Common myeloid progenitor, CD34-positive (primary cell): ENCODE data around the gene DCDC2.
"Not testable (repeated sequence)": the region's sequence is repeated elsewhere in the genome, so short reads cannot be mapped to it uniquely, and the experiment has no call there.

Experiments
- CTCF ChIA-PET: fragments of 350-600 bp; sonication (Branson Sonifier 250); formaldehyde crosslinking; loops from one replicate; lab custom pipeline; 2021; ENCODE audit warnings: antibody characterized with exemption; lab: Charles Lee
- POLR2A ChIA-PET: fragments of 350-600 bp; sonication (Branson Sonifier 250); formaldehyde crosslinking; loops from one replicate; lab custom pipeline; 2021; ENCODE audit warnings: antibody characterized with exemption; lab: Charles Lee
- DNase-seq, 3 donors: peaks; one replicate each; pipeline versions ENCODE4 v3.0.0 to v3.0.0-alpha.2; 2013
- H3K27ac ChIP-seq, 2 experiments: 1 replicate in 1 of 2; 2 replicates in 1 of 2; pipeline ENCODE4 v1.7.0; 2013; ENCODE audit warnings: inconsistent platforms in 2 of 2, low read length in 2 of 2, mild to moderate bottlenecking in 2 of 2, low read depth in 1 of 2, moderate library complexity in 1 of 2; ENCODE audit not compliant: severe bottlenecking in 2 of 2, insufficient read depth in 1 of 2, poor library complexity in 1 of 2
- H3K27me3 ChIP-seq, 5 experiments: replicated peaks in 2 of 5; 1 replicate in 3 of 5; 2 replicates in 2 of 5; pipeline versions ENCODE4 v1.6.1 to v1.7.0; 2013; ENCODE audit warnings: low read length in 4 of 5, mild to moderate bottlenecking in 2 of 5, moderate library complexity in 2 of 5, inconsistent platforms in 1 of 5; ENCODE audit not compliant: insufficient read depth in 5 of 5, control insufficient read depth in 4 of 5
- H3K36me3 ChIP-seq, 4 experiments: 1 replicate in 2 of 4; 2 replicates in 2 of 4; pipeline versions ENCODE4 v1.6.1 to v1.7.0; 2013; ENCODE audit warnings: low read length in 3 of 4, control low read depth in 1 of 4, mild to moderate bottlenecking in 1 of 4; ENCODE audit not compliant: control insufficient read depth in 4 of 4, insufficient read depth in 4 of 4
- H3K4me1 ChIP-seq, 4 experiments: 1 replicate in 3 of 4; 2 replicates in 1 of 4; pipeline versions ENCODE4 v1.6.1 to v1.7.1; 2013; ENCODE audit warnings: low read length in 3 of 4, mild to moderate bottlenecking in 3 of 4, control low read depth in 1 of 4, inconsistent platforms in 1 of 4, moderate library complexity in 1 of 4; ENCODE audit not compliant: control insufficient read depth in 4 of 4, insufficient read depth in 4 of 4; ENCODE audit errors: control extremely low read depth in 1 of 4
- H3K4me3 ChIP-seq, 7 experiments: 1 replicate in 4 of 7; 2 replicates in 3 of 7; pipeline versions ENCODE4 v1.5.1 to v1.7.0; 2013; ENCODE audit warnings: mild to moderate bottlenecking in 7 of 7, low read length in 6 of 7, moderate library complexity in 6 of 7, inconsistent platforms in 2 of 7, low read depth in 2 of 7, control low read depth in 1 of 7; ENCODE audit not compliant: insufficient read depth in 4 of 7, control insufficient read depth in 1 of 7; ENCODE audit errors: extremely low read depth in 1 of 7
- H3K9me3 ChIP-seq, 5 experiments: 1 replicate in 4 of 5; 2 replicates in 1 of 5; pipeline versions ENCODE4 v1.6.1 to v1.7.1; 2013; ENCODE audit warnings: low read length in 4 of 5, mild to moderate bottlenecking in 2 of 5, inconsistent platforms in 1 of 5, low read depth in 1 of 5, moderate library complexity in 1 of 5; ENCODE audit not compliant: control insufficient read depth in 4 of 5, insufficient read depth in 2 of 5; ENCODE audit errors: control extremely low read depth in 1 of 5
- WGBS: methylation state at CpG from one replicate; pipeline ENCODE4 v1.1.5; 2013; ENCODE audit not compliant: insufficient coverage; 5-methylcytosine and 5-hydroxymethylcytosine counted together

DCDC2 gene

DNA sequence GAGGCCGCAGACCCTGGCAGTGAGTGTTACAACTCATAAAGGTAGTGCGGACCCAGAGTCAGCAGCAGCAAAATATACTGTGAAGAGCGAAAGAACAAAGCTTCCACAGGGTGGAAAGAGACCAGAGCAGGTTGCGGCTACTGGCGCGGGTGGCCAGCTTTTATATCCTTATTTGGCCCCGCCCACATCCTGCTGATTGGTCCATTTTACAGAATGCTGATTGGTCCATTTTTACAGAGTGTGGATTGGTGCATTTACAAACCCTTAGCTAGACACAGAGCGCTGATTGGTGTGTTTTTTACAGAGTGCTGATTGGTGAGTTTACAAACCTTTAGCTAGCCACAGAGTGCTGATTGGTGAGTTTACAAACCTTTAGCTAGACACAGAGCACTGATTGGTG is 215.1 kb downstream of the DCDC2 start:
- DNase-seq, H3K9me3 ChIP-seq, POLR2A ChIA-PET, H3K4me1 ChIP-seq, H3K27ac ChIP-seq, CTCF ChIA-PET, H3K27me3 ChIP-seq, H3K36me3 ChIP-seq, H3K4me3 ChIP-seq: not testable (repeated sequence)
- 92% methylated on average over 7 of the region's 8 CpGs for WGBS

DNA sequence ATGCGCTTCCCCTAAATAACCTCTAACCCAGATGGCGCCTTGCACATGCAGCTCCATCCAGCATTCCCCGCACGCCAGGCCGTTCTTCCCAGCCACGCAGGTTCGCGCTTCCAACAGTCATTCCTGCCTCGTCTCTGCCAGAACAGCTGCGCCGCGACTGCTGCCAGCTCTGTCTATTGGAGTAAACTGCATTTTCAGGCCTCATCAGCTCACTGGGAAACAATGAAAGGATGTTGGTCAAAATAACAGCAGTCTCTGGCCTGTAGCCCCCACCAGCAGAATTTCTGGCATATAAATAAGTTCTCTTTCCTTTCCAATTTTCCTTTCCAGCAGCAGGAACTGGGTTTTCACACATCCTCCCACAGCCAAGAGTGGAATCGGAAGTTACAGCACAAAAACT is 217.3 kb downstream of the DCDC2 start:
- Histone ChIP-seq H3K27ac (no peak overlapping the region), H3K36me3 (no peaks in the 10 kb centered on the region), H3K4me1 (no peaks in the 10 kb centered on the region), H3K9me3 (peaks cover 0 to 3% (median 0%) of the 10 kb centered on the region in 5 experiments), H3K4me3 (no peak overlapping the region), H3K27me3 (peaks cover 0 to 1% (median 0%) of the 10 kb centered on the region in 5 experiments)
- ChIA-PET POLR2A (no interaction called here), CTCF (no interaction called here)
- no peak for DNase-seq
- 92% methylated on average over 13 of the region's 13 CpGs for WGBS

DNA sequence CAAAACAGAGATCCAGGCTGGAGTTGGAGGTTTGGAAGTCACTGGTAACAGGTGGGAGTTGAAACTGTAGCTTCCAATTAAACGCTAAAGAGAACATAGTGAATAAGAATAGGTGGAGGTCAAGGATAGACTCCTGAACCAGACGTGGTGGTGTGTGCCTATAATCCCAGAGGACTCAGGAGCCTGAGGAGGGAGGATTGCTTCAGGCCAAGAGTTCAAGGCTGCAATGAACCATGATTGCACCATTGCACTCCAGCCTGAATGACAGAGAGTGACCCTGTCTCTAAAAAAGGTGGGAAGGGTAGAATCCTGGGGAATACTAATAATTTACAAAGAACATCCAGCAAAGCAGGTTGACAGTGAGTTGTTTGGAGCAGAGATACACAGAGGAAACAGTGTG is 218.2 kb downstream of the DCDC2 start:
- peaks cover 0 to 3% (median 0%) of the 10 kb centered on the region in 5 experiments for H3K9me3 ChIP-seq
- H3K4me1 ChIP-seq: no peaks in the 10 kb centered on the region
- H3K4me3 ChIP-seq: no peak overlapping the region
- CTCF ChIA-PET: no interaction called here
- H3K27ac ChIP-seq: no peak overlapping the region
- 100% methylated on average over 1 of the region's 2 CpGs for WGBS
- no peak for DNase-seq
- peaks cover 0 to 1% (median 0%) of the 10 kb centered on the region in 5 experiments for H3K27me3 ChIP-seq
- POLR2A ChIA-PET: no interaction called here
- no peaks in the 10 kb centered on the region for H3K36me3 ChIP-seq

DNA sequence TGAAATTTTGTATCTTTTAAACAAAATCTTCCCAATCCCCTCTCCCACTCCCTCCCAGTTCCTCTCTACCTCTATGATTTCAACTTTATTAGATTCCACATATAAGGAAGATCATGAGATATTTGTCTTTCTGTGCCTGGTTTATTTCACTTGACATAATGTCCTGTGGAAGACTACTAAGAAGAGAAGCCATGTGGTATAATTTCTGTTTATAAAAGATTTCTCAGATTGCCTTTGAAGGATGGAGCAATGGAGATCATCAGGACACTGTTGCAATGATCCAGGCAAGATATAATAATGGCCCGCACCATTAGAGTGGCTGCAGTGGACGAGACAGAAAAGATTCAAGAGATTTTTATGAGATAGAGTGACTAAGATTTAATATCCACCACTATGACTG is 218.8 kb downstream of the DCDC2 start:
- Histone ChIP-seq H3K27me3 (peaks cover 0 to 1% (median 0%) of the 10 kb centered on the region in 5 experiments), H3K4me3 (no peak overlapping the region), H3K27ac (no peak overlapping the region), H3K36me3 (no peaks in the 10 kb centered on the region), H3K9me3 (peaks cover 0 to 3% (median 0%) of the 10 kb centered on the region in 5 experiments), H3K4me1 (no peaks in the 10 kb centered on the region)
- no CpG with 5 or more reads among the region's 2 CpGs for WGBS
- DNase-seq: no peak
- CTCF ChIA-PET: no interaction called here
- POLR2A ChIA-PET: no interaction called here

DNA sequence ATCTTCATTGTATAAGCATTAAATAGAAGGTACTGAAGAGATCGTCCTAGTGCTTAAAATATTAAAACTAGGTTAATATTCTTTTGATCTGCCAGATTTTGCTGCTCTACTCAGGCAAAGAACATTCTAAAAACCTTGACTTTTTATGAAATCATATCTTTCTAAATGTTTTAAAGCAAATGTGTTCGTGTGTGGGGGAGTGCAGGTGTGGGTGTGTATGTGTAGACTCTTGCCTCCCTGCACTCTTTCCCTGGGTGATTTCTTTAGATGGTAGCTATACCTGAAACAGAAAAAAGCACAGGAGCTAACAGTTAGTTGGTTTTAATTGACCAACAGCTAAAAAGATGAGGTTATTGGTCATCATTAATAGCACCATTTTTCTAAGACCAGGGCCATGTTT is 226.1 kb downstream of the DCDC2 start:
- Histone ChIP-seq H3K4me1 (no peaks in the 10 kb centered on the region), H3K9me3 (no peaks in the 10 kb centered on the region)
- CTCF ChIA-PET: no interaction called here

DNA sequence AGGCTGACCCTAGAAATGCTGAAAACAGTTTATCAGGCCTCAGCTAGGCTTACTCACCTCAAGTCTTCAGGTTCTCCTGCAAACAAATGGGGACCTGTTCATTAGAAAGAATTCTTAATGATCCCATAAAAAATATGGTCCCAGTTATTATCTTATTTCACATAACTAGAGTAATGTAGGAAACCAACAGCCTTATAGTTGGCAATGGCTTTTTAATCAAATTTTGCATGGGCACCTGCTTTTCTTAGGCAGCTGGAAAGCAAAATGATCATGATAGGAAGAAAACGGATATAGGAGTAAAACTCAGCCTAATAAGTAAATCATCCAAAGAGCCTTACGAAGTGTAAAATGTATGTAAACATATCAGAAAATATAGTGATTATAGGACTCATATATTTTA is 230.5 kb downstream of the DCDC2 start:
- Histone ChIP-seq H3K9me3 (no peaks in the 10 kb centered on the region), H3K27ac (no peak overlapping the region), H3K27me3 (peaks cover 0 to 20% (median 11%) of the 10 kb centered on the region in 5 experiments), H3K4me3 (no peak overlapping the region), H3K4me1 (peaks cover 0 to 8% (median 5%) of the 10 kb centered on the region in 4 experiments), H3K36me3 (no peaks in the 10 kb centered on the region)
- ChIA-PET CTCF (no interaction called here), POLR2A (no interaction called here)
- WGBS: no CpG with 5 or more reads among the region's 2 CpGs
- DNase-seq: no peak

More for the DNA sequence above, 226.1 kb downstream of the DCDC2 start:
- Histone ChIP-seq H3K27me3 (no peaks in the 10 kb centered on the region), H3K27ac (no peak overlapping the region), H3K4me3 (no peak overlapping the region), H3K36me3 (no peaks in the 10 kb centered on the region)
- 100% methylated on average over 1 of the region's 2 CpGs for WGBS
- no peak for DNase-seq
- POLR2A ChIA-PET: no interaction called here

DNA sequence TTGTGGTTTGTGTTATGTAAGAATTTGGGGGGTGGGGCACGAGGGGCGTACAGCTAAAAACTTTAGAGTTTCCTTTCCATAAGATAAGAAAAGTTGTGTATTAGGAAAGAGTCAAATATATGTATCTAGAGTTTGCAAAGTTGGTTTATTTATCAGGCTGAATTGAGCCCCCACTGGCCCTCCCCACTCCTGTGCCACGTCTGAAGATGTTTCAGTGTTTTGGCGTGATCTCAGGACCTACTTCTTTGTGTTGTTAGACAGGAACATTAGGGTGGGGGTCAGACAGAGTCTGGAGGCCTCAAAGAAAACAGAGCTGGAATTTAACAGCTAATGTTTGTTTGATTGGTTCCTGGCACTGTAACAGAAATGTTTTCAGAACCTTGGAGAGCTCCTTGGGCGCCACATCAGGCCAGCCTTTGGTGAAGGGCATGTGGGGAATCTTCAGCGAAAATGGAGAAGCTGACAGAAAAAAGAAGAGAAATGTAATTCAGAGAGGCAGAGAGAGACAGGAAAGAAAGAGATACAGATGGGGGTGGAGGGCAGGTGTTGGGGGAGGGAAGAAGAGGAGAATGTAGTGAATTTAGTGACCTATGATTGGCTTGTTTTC is 231.2 kb downstream of the DCDC2 start:
- H3K36me3 ChIP-seq: no peaks in the 10 kb centered on the region
- POLR2A ChIA-PET: interaction anchor here (0.5 kb wide), 1 partner anchor 37 kb away, joined by 3 read pairs; no protein-coding TSS in a partner anchor
- peaks cover 0 to 8% (median 5%) of the 10 kb centered on the region in 4 experiments for H3K4me1 ChIP-seq
- CTCF ChIA-PET: no interaction called here
- no peaks in the 10 kb centered on the region for H3K9me3 ChIP-seq
- peak; percentile 68 to 91 (median 89) for DNase-seq
- no peak overlapping the region for H3K4me3 ChIP-seq
- no peak overlapping the region for H3K27ac ChIP-seq
- 0% methylated on average over 6 of the region's 6 CpGs for WGBS
- H3K27me3 ChIP-seq: peaks cover 0 to 22% (median 11%) of the 10 kb centered on the region in 5 experiments
